ENCODE data around the gene PLAGL2.
A peak's percentile ranks its signal among the peaks of the same experiment; 100 is the strongest.

The PLAGL2 gene

GRCh38 chr20:32209850-32210605 lies 2.5 kb upstream of the PLAGL2 start:
- H3K4me3 ChIP-seq (ENCODE audit: low read depth, low read length), result no peak overlapping the region
- DNase-seq (ENCODE audit: low read depth), result no peak
- no peak for TF ChIP-seq CTCF (IDR thresholded peaks at IDR 0.05; ENCODE audit: control insufficient read depth, extremely low read depth, insufficient read depth)

- no peak for DNase-seq (ENCODE audit: low read depth)
- TF ChIP-seq CTCF (IDR thresholded peaks at IDR 0.05; ENCODE audit: control insufficient read depth, extremely low read depth, insufficient read depth), result no peak
- H3K4me3 ChIP-seq (ENCODE audit: low read depth, low read length), result peak overlapping the region; percentile 80
Measured at GRCh38 chr20:32208499-32209154, 1.1 kb upstream of the PLAGL2 start.

DNA sequence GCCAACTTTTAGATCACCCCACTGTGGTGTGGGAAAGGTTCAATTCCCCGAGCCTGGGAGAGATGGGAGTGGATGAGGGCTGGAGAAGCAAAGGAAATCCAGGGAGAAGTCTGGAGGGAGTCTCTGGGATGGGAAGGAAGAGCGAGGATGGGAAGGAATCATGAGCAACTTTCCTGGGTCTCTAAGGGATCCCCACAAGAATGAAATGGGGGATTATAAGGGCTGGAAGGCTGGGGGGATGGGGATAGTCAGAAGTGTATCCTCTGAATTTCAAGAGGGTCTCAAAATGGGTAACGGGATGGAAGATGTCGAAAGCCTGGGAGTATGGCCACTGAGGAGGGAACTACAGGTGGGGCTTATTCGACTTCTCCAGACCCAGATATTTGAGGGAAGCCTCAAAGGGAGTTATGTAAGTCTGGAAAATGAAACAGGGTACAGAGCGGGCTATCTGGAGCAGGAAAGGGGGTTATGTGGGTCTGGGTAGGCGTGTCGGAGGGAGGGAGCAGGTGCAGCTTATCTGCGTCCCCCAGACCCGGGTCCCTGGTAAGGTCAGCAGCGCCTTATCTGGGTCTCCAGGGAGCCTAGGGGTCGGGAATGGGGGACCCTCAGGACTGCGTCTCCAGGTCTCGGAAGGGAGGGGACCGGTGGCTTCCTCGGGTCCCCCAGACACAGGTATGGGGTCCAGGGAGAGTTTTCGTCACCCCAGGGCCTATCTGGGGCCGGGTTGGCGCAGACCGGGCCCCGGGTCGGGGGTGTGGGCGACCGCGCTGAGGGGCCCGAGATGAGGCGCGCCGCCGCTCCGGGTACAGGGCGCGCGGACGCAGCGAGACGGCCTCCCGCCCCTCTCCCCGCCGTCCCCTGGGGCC lies 550 bp downstream of the PLAGL2 start:
- DNase-seq (ENCODE audit: low read depth), result no peak
- H3K4me3 ChIP-seq (ENCODE audit: low read depth, low read length), result peak overlapping the region; percentile 80
- TF ChIP-seq CTCF (IDR thresholded peaks at IDR 0.05; ENCODE audit: control insufficient read depth, extremely low read depth, insufficient read depth), result no peak

GRCh38 chr20:32205843-32206759 lies 1.4 kb downstream of the PLAGL2 start:
- no peak for DNase-seq (ENCODE audit: low read depth)
- peak overlapping the region; percentile 80 for H3K4me3 ChIP-seq (ENCODE audit: low read depth, low read length)
- no peak for TF ChIP-seq CTCF (IDR thresholded peaks at IDR 0.05; ENCODE audit: control insufficient read depth, extremely low read depth, insufficient read depth)

DNA sequence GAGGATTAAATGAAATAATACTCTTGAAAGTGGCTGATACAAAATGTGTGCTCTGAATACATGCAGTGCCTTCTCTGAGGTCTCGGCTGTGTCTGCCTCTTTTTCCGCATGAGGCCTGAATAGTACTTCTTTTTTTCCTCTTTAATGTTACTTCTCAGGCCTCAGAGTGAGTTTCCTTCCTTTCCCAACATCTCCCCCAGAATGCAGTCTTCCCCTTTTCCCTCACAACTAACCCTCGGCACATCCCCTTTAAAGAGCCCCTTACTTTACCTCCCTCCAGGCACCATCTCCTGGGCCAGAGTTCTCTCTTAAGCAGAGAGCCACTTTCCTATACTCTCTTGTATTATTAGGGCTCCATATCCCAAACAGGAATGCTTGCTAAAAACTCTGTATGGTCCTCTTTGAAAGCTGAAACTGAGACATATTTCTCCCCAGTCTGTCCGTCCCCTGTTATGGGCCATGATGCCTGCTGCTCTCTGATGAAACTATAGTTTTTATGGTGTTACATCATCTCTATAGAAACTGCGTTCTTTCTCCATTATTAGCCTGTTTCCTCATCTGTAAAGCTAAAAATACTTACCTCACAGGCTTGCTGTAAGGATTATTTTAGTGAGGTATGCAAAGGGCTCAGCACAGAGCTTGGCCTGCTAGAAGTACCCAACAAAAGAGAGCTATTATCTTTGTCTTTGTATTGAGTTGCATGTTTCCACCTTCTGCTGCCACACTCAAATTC lies 2.3 kb downstream of the PLAGL2 start:
- peak overlapping the region; percentile 80 for H3K4me3 ChIP-seq (ENCODE audit: low read depth, low read length)
- no peak for TF ChIP-seq CTCF (IDR thresholded peaks at IDR 0.05; ENCODE audit: control insufficient read depth, extremely low read depth, insufficient read depth)
- DNase-seq (ENCODE audit: low read depth), result no peak

All from LNCaP clone FGC (cell line).